ENCODE data around the gene TEDC1. TPM values are rescaled to one million over a fixed set of nuclear protein-coding genes. Genes with fewer than 3 reads are reported as not detected.

The TEDC1 gene
- total RNA-seq, 1 experiment from 2014 or later, result 26.2 TPM

GRCh38 chr14:105536051-105536450, 45.0 kb downstream of the TEDC1 start:
- Mint-ChIP-seq H3K36me3 (ENCODE audit: insufficient read depth in 1 of 3, low read depth in 3 of 3) (no peaks in the 10 kb centered on the region; a peak in 2 of 7 replicates), H3K27ac (no peak overlapping the region), H3K27me3 (ENCODE audit: low read depth) (peaks cover 22% of the 10 kb centered on the region), H3K9me3 (peaks cover 16 to 81% of the 10 kb centered on the region in 2 experiments), H3K4me1 (no peaks in the 10 kb centered on the region), H3K4me3 (no peak overlapping the region)
- Histone ChIP-seq H3K4me2 (ENCODE audit: insufficient read depth, insufficient read length, low read length) (no peak overlapping the region), H3K14ac (ENCODE audit: insufficient read depth, low read length) (no peak overlapping the region), H3K56ac (ENCODE audit: insufficient read length, low read depth, low read length) (no peak overlapping the region), H2AK5ac (ENCODE audit: insufficient read length, low read length) (no peak overlapping the region), H3K4ac (ENCODE audit: low read depth, low read length) (no peak overlapping the region), H3K18ac (ENCODE audit: insufficient read length, low read depth, low read length) (no peak overlapping the region), H2AFZ (ENCODE audit: low read length) (no peak overlapping the region), H3T11ph (ENCODE audit: low read length) (no peak overlapping the region), H3K79me1 (ENCODE audit: insufficient read depth, low read depth, low read length, poor library complexity, severe bottlenecking) (no peaks in the 10 kb centered on the region), H4K91ac (ENCODE audit: insufficient read length, low read depth, low read length) (no peak overlapping the region), H2BK15ac (ENCODE audit: low read depth, low read length) (no peak overlapping the region), H4K5ac (ENCODE audit: insufficient read length, low read depth, low read length) (no peak overlapping the region), H4K8ac (replicated peaks; ENCODE audit: insufficient read length, low read depth, low read length) (no peak overlapping the region), H2BK5ac (ENCODE audit: insufficient read length, low read length) (no peak overlapping the region), H3K9me3 (ENCODE audit: control insufficient read depth, low read depth, low read length) (peaks cover 9% of the 10 kb centered on the region), H3K4me1 (ENCODE audit: insufficient read depth, low read length) (no peaks in the 10 kb centered on the region), H3K27ac (ENCODE audit: insufficient read length, low read depth, low read length) (no peak overlapping the region), H3K27me3 (ENCODE audit: insufficient read depth, low read length) (no peaks in the 10 kb centered on the region), H2BK120ac (ENCODE audit: low read depth, low read length, poor library complexity, severe bottlenecking) (no peak overlapping the region), H2BK20ac (ENCODE audit: low read depth, low read length, poor library complexity, severe bottlenecking) (no peak overlapping the region), H3K23me2 (ENCODE audit: insufficient read length, low read depth, low read length, poor library complexity, severe bottlenecking) (no peaks in the 10 kb centered on the region), H3K79me2 (ENCODE audit: insufficient read depth, low read length) (no peaks in the 10 kb centered on the region), H4K20me1 (ENCODE audit: control insufficient read depth, insufficient read depth, insufficient read length) (no peaks in the 10 kb centered on the region), H3K9ac (ENCODE audit: extremely low read depth, insufficient read length, low read length) (no peak overlapping the region), H2BK12ac (ENCODE audit: insufficient read length, low read depth, low read length) (no peak overlapping the region), H3K23ac (ENCODE audit: insufficient read length, low read depth, low read length) (no peak overlapping the region)
- no peak for DNase-seq
- no peak for TF ChIP-seq CTCF (conservative IDR thresholded peaks at IDR 0.05)
- WGBS (ENCODE audit: extremely low coverage, insufficient read length, low lambda C conversion rate), result no CpG with 5 or more reads among the region's 7 CpGs

Measured in H9 (cell line).